Mesendoderm (in vitro differentiated cells): Measurements from ENCODE around the gene GNAZ.
"Not testable (repeated sequence)": the region's sequence is repeated elsewhere in the genome, so short reads cannot be mapped to it uniquely, and the experiment has no call there.

Experiments used
- DNase-seq: peaks from one replicate; pipeline ENCODE4 v3.0.0; 2013
- H2AK5ac ChIP-seq: 2 replicates; pipeline ENCODE4 v1.6.1; 2013; ENCODE audit warnings: low read length, inconsistent platforms
- H2BK120ac ChIP-seq: 2 replicates; pipeline ENCODE4 v1.6.1; 2013; ENCODE audit warnings: low read depth, mild to moderate bottlenecking, low read length, moderate library complexity, mixed read lengths
- H2BK15ac ChIP-seq: replicated peaks from 2 replicates; pipeline ENCODE4 v1.6.1; 2013; ENCODE audit warnings: low read depth, mild to moderate bottlenecking, moderate library complexity
- H2BK5ac ChIP-seq: 2 replicates; pipeline ENCODE4 v1.6.1; 2013; ENCODE audit warnings: low read length, inconsistent platforms
- H3K18ac ChIP-seq: 2 replicates; pipeline ENCODE4 v1.6.1; 2013; ENCODE audit warnings: mild to moderate bottlenecking, low read length, mixed read lengths
- H3K23ac ChIP-seq: one replicate; pipeline ENCODE4 v1.6.1; 2013; ENCODE audit warnings: low read length
- H3K27ac ChIP-seq: 2 replicates; pipeline ENCODE4 v1.5.1; 2013; ENCODE audit warnings: low read depth, mild to moderate bottlenecking, inconsistent platforms, low read length, moderate library complexity
- H3K27me3 ChIP-seq: 2 replicates; pipeline ENCODE4 v1.6.1; 2013; ENCODE audit warnings: low read length, control low read depth, mild to moderate bottlenecking, inconsistent platforms; ENCODE audit not compliant: insufficient read depth, poor library complexity
- H3K36me3 ChIP-seq: 2 replicates; pipeline ENCODE4 v1.6.1; 2013; ENCODE audit warnings: low read length, inconsistent platforms; ENCODE audit not compliant: control insufficient read depth, insufficient read depth
- H3K4ac ChIP-seq: one replicate; pipeline ENCODE4 v1.6.1; 2013; ENCODE audit warnings: low read depth, mild to moderate bottlenecking, low read length, moderate library complexity
- H3K4me1 ChIP-seq: 2 replicates; pipeline ENCODE4 v1.6.1; 2013; ENCODE audit warnings: low read depth, low read length, inconsistent platforms; ENCODE audit not compliant: control insufficient read depth
- H3K4me2 ChIP-seq: 2 replicates; pipeline ENCODE4 v1.6.1; 2013; ENCODE audit warnings: low read length
- H3K4me3 ChIP-seq: 2 replicates; pipeline ENCODE4 v1.5.1; 2013; ENCODE audit warnings: mild to moderate bottlenecking, low read length
- H3K56ac ChIP-seq: one replicate; pipeline ENCODE4 v1.6.1; 2013; ENCODE audit warnings: low read length
- H3K79me1 ChIP-seq: 2 replicates; pipeline ENCODE4 v1.6.1; 2013; ENCODE audit warnings: low read length, inconsistent platforms
- H3K79me2 ChIP-seq: 2 replicates; pipeline ENCODE4 v1.6.1; 2013; ENCODE audit warnings: mild to moderate bottlenecking, low read length; ENCODE audit not compliant: control insufficient read depth, insufficient read depth
- H3K9ac ChIP-seq: 2 replicates; pipeline ENCODE4 v1.6.1; 2013; ENCODE audit warnings: low read length, inconsistent platforms
- H4K5ac ChIP-seq: one replicate; pipeline ENCODE4 v1.6.1; 2013; ENCODE audit warnings: low read length
- H4K8ac ChIP-seq: one replicate; pipeline ENCODE4 v1.6.1; 2013; ENCODE audit warnings: low read depth, mild to moderate bottlenecking, control low read depth, low read length, moderate library complexity
- WGBS: extraction: QIAGEN DNeasy Blood & Tissue Kit; methylation state at CpG from one replicate; pipeline ENCODE4 v1.1.7; 2013; ENCODE audit warnings: low lambda C conversion rate, missing lambda C conversion rate; ENCODE audit not compliant: insufficient coverage; ENCODE audit errors: extremely low coverage; 5-methylcytosine and 5-hydroxymethylcytosine counted together

The GNAZ gene

DNA sequence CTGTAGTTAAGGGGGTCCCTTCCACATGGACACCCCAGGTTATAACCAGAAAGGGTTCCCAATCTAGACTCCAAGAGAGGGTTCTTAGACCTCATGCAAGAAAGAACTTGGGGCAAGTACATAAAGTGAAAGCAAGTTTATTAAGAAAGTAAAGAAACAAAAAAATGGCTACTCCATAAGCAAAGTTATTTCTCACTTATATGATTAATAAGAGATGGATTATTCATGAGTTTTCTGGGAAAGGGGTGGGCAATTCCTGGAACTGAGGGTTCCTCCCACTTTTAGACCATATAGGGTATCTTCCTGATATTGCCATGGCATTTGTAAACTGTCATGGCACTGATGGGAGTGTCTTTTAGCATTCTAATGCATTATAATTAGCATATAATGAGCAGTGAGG, 42.5 kb upstream of the GNAZ start:
- H3K27ac ChIP-seq, H2AK5ac ChIP-seq, DNase-seq, H3K9ac ChIP-seq, H3K4ac ChIP-seq, H3K18ac ChIP-seq, H3K36me3 ChIP-seq, H3K27me3 ChIP-seq, H3K4me1 ChIP-seq, H3K79me1 ChIP-seq, H4K5ac ChIP-seq, H2BK5ac ChIP-seq, H4K8ac ChIP-seq, H3K23ac ChIP-seq, H2BK15ac ChIP-seq, H3K4me3 ChIP-seq, H3K56ac ChIP-seq, H3K79me2 ChIP-seq, H2BK120ac ChIP-seq, H3K4me2 ChIP-seq: not testable (repeated sequence)

DNA sequence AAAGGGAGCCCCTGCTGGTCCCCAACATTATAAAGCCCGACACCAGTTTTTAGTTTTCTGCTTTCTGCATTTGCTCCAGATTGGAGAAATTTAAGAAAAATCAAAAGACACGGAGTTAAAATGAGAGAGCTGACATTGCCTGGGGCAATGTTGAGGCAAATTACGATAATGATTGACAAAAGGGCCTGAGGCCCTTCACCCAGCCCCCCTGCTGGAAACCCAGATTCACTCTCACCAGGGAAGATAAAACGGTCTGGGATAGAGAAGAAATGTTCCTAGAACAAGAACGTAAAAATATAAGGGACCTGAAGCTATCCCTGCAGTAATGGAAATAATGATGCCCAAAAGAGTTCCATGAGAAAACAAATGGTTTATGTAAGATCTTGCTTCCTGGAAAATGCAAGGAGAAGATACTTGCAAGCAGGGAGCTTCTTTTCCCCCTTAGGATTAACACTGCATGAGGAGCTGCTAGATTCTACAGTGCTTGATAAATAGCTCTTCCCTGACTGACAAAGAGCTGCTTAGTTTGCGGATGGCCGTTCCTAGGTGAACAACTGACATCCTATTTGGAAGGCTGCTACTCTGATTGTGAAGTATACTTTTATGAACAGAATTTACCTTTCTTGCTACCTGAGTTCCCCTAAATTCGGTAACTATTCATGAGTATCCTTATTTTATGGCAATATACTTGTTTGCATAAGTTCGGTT, 40.6 kb upstream of the GNAZ start:
- Histone ChIP-seq H4K8ac (no peak overlapping the region), H3K27ac (peak overlapping the region; percentile 45), H3K18ac (peak overlapping the region; percentile 86), H2BK5ac (peak overlapping the region; percentile 21), H3K4me1 (peaks cover 9% of the 10 kb centered on the region), H3K56ac (no peak overlapping the region), H3K27me3 (no peaks in the 10 kb centered on the region), H3K79me2 (no peaks in the 10 kb centered on the region), H3K4me3 (no peak overlapping the region), H4K5ac (no peak overlapping the region), H3K4me2 (no peak overlapping the region), H2AK5ac (no peak overlapping the region), H3K36me3 (no peaks in the 10 kb centered on the region), H2BK15ac (no peak overlapping the region), H3K9ac (no peak overlapping the region), H2BK120ac (no peak overlapping the region), H3K4ac (no peak overlapping the region), H3K23ac (no peak overlapping the region), H3K79me1 (no peaks in the 10 kb centered on the region)
- peak; percentile 79 for DNase-seq
- no CpG with 5 or more reads among the region's 9 CpGs for WGBS

DNA sequence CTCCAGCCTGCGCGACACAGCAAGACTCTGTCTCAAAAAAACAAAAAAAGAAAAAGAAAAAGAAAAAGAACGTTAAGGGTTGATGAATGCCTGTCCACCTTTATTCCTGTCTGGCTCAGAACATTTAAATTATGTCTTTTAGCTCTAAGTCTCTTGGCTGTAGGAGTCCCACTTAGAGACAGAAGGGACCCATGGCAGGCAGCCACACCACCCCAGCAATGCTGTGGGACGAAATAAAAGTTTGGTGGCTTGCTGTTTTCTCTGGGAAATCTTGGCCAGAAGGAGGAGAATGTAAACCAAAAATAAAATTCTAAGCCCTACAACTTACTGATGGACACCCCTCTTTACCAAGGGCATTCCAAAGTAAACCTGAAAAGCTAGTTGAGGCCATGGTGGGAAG, 38.9 kb upstream of the GNAZ start:
- no CpG with 5 or more reads among the region's 4 CpGs for WGBS
- Histone ChIP-seq H2BK15ac (no peak overlapping the region), H2BK120ac (peak overlapping the region; percentile 89), H2AK5ac (peak overlapping the region; percentile 48), H3K9ac (peak overlapping the region; percentile 10), H3K4me3 (no peak overlapping the region), H4K5ac (peak overlapping the region; percentile 73), H3K79me2 (no peaks in the 10 kb centered on the region), H3K23ac (peak overlapping the region; percentile 19), H3K36me3 (no peaks in the 10 kb centered on the region), H4K8ac (no peak overlapping the region), H3K27ac (peak overlapping the region; percentile 58), H3K18ac (no peak overlapping the region), H3K56ac (peak overlapping the region; percentile 10), H3K4ac (peak overlapping the region; percentile 44), H2BK5ac (peak overlapping the region; percentile 75), H3K27me3 (no peaks in the 10 kb centered on the region), H3K79me1 (no peaks in the 10 kb centered on the region), H3K4me1 (peaks cover 13% of the 10 kb centered on the region), H3K4me2 (no peak overlapping the region)
- DNase-seq, result no peak

DNA sequence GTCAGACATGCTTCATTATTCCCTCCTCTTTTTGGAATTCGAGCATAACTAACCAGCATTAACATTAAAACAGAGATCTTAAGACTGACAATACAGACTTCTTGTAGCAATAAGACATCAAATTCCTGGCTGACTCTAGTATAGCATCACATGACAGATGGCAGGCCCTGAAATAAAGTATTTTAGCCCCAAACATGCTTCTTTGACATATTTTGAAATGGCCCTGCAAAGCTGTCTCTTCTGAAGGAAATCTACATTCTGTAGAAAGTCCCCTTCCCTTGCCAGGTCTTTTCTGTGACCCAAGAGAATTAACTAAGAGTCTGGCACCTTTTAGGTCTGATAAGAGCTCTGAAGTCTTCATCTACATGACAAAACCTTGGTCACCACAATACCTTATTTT, 38.5 kb upstream of the GNAZ start:
- Histone ChIP-seq H3K27me3 (no peaks in the 10 kb centered on the region), H3K4me2 (no peak overlapping the region), H3K79me2 (no peaks in the 10 kb centered on the region), H3K56ac (peak overlapping the region; percentile 10), H2BK120ac (peak overlapping the region; percentile 89), H3K4me3 (no peak overlapping the region), H3K9ac (peak overlapping the region; percentile 10), H3K4me1 (peaks cover 13% of the 10 kb centered on the region), H3K23ac (peak overlapping the region; percentile 19), H3K79me1 (no peaks in the 10 kb centered on the region), H3K18ac (no peak overlapping the region), H2BK5ac (peak overlapping the region; percentile 75), H4K8ac (no peak overlapping the region), H2AK5ac (peak overlapping the region; percentile 48), H2BK15ac (no peak overlapping the region), H3K27ac (peak overlapping the region; percentile 58), H3K4ac (no peak overlapping the region), H4K5ac (peak overlapping the region; percentile 73), H3K36me3 (no peaks in the 10 kb centered on the region)
- DNase-seq, result peak; percentile 89
- WGBS, result no CpG with 5 or more reads among the region's 1 CpG

DNA sequence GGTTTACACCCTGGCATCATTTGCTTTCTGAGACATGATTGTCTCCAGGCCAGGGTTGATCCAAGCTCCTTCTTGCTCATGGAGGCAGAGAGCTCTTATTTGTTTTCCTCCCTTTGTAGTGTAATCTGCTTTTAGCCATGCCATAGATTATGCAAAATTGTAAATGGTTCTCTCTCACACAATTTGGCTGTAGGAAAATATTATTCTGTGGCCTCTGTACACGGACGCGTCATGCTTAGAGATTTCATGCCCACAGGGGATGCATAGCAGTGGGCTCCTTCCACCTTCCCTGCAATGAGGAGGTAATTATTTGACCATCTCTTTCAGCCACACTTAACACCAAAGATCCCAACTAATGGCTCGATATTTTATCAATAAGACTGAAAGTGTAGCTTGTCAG, 37.7 kb upstream of the GNAZ start:
- Histone ChIP-seq H2BK5ac (peak overlapping the region; percentile 79), H3K27ac (peak overlapping the region; percentile 23)

More for the DNA sequence above, 37.7 kb upstream of the GNAZ start:
- H2BK15ac ChIP-seq, result no peak overlapping the region
- H2BK120ac ChIP-seq, result peak overlapping the region; percentile 96
- no peak overlapping the region for H3K4me2 ChIP-seq
- DNase-seq, result no peak
- H3K79me1 ChIP-seq, result no peaks in the 10 kb centered on the region
- H4K8ac ChIP-seq, result no peak overlapping the region
- H3K56ac ChIP-seq, result peak overlapping the region; percentile 44
- H3K9ac ChIP-seq, result no peak overlapping the region
- no peak overlapping the region for H3K23ac ChIP-seq
- peaks cover 13% of the 10 kb centered on the region for H3K4me1 ChIP-seq
- H4K5ac ChIP-seq, result no peak overlapping the region
- peak overlapping the region; percentile 45 for H3K4ac ChIP-seq
- no peaks in the 10 kb centered on the region for H3K36me3 ChIP-seq
- WGBS, result no CpG with 5 or more reads among the region's 4 CpGs
- H3K79me2 ChIP-seq, result no peaks in the 10 kb centered on the region
- H3K27me3 ChIP-seq, result no peaks in the 10 kb centered on the region
- peak overlapping the region; percentile 32 for H3K18ac ChIP-seq
- H2AK5ac ChIP-seq, result peak overlapping the region; percentile 38
- H3K4me3 ChIP-seq, result no peak overlapping the region
